GM12892 (cell line): ENCODE measurements around the gene GAS6.

Source experiments
- POLR2A ChIP-seq: IDR thresholded peaks from 2 replicates; pipeline ENCODE4 v1.6.1; 2011; ENCODE audit warnings: low read depth, low read length, control low read depth
- POLR2AphosphoS5 ChIP-seq: IDR thresholded peaks from 2 replicates; pipeline ENCODE4 v1.6.1; 2011; ENCODE audit warnings: low read depth, low read length, control low read depth
- TAF1 ChIP-seq: IDR thresholded peaks from 2 replicates; pipeline ENCODE4 v1.6.1; 2011; ENCODE audit warnings: low read depth, mild to moderate bottlenecking, control low read depth, low read length, borderline replicate concordance

DNA sequence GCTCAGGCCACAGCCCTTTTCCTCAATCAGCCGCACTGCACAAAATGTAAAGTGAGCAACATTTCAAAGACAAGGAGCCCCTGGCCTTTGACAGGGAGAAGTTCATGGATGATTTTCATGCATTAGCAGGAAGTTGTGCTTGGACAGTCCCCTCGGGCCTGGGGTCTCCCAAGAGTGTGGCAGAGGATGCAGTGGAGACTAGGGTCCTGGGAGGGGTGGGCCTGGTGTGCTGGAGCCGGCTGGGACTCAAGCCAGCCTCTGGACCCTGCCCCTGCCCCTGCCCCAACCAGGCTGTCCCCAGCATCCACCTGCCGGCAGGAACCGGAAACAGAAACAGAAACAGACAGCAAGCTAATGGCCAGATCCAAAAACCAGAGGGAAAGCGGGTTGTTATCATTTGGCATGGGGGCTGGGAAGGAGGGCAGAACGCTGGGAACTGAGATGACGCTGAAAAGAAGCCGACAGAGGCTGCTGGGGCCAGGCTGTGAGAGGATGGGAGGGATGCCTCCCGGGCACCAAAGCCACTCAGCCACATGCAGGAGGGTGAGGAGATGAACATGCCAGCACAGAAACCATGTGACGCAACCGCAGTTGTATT lies 2.3 kb downstream of the GAS6 start:
- no peak for TF ChIP-seq POLR2A
- no peak for TF ChIP-seq POLR2AphosphoS5
- TF ChIP-seq TAF1, result no peak
